ENCODE measurements around the gene NDFIP2.

NDFIP2 gene

GRCh38 chr13:79502859-79503468 lies 22.0 kb downstream of the NDFIP2 start:
- DNase-seq (ENCODE audit: extremely low spot score): no peak
- CTCF ChIA-PET: interaction anchor here (1.0 to 3.3 kb wide), 7 partner anchors 9 to 79 kb away, joined by 4 to 26 read pairs (median 5); partner anchors contain the start of gene NDFIP2
- POLR2A ChIA-PET: no interaction called here
- TF ChIP-seq CTCF (IDR thresholded peaks at IDR 0.05; ENCODE audit: control extremely low read depth, extremely low read depth, low read depth, missing control alignments): no peak

- DNase-seq (ENCODE audit: extremely low spot score): no peak
- ChIA-PET POLR2A (no interaction called here), CTCF (interaction anchor here (1.3 to 3.2 kb wide), 2 partner anchors 12 to 80 kb away, joined by 5 to 12 read pairs; no protein-coding TSS in a partner anchor)
- TF ChIP-seq CTCF (IDR thresholded peaks at IDR 0.05; ENCODE audit: control extremely low read depth, extremely low read depth, low read depth, missing control alignments): no peak
Observed at GRCh38 chr13:79503473-79504017, 22.6 kb downstream of the NDFIP2 start.

- CTCF ChIA-PET: no interaction called here
- DNase-seq (ENCODE audit: extremely low spot score): no peak
- no peak for TF ChIP-seq CTCF (IDR thresholded peaks at IDR 0.05; ENCODE audit: control extremely low read depth, extremely low read depth, low read depth, missing control alignments)
- POLR2A ChIA-PET: no interaction called here
Observed at GRCh38 chr13:79508224-79508961, 27.4 kb downstream of the NDFIP2 start.

DNA sequence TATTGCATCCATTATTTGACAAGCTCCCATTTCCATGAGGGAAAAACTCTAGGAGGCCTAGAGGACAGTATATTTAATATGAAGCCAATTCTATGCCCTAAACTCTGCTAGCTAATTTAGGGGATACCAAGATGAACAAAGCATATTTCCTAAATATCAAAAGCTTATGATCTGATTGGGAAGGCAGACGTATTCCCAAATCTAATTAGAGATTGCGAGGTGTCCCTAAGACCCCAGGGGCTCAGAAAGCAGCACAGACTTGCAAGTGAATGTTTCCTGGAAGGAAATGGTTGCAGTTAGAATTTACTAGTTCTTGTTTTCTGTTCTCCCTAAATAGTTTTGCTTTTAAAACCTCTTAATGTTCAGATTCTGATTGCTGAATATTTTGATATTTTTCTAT lies 30.7 kb downstream of the NDFIP2 start:
- no peak for DNase-seq (ENCODE audit: extremely low spot score)
- TF ChIP-seq CTCF (IDR thresholded peaks at IDR 0.05; ENCODE audit: control extremely low read depth, extremely low read depth, low read depth, missing control alignments): no peak
- ChIA-PET CTCF (interaction anchor here (0.8 to 4.9 kb wide), 7 partner anchors 10 to 120 kb away, joined by 3 to 26 read pairs (median 3); no protein-coding TSS in a partner anchor), POLR2A (no interaction called here)

DNA sequence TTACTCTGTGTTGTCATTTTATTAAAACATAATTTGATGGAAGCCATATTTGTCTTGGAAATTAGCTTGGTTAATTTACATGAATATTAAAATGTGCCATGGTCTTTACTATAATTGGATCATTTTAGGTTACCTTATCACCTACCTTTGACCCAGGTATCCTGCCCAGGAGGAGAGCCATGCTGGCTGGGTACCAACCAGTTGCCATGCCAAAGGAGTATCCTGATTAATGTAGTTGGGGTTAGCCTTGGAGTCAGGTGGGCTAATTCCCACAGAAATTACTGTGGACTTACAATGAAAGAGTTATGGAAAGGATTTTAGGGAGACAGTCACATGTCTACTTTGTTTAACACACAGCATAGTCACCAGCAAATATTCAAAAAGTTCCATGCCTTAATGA lies 32.0 kb downstream of the NDFIP2 start:
- TF ChIP-seq CTCF (IDR thresholded peaks at IDR 0.05; ENCODE audit: control extremely low read depth, extremely low read depth, low read depth, missing control alignments): no peak
- POLR2A ChIA-PET: no interaction called here
- no peak for DNase-seq (ENCODE audit: extremely low spot score)
- CTCF ChIA-PET: interaction anchor here (1.1 to 4.9 kb wide), 5 partner anchors 11 to 89 kb away, joined by 3 to 26 read pairs (median 9); no protein-coding TSS in a partner anchor

DNA sequence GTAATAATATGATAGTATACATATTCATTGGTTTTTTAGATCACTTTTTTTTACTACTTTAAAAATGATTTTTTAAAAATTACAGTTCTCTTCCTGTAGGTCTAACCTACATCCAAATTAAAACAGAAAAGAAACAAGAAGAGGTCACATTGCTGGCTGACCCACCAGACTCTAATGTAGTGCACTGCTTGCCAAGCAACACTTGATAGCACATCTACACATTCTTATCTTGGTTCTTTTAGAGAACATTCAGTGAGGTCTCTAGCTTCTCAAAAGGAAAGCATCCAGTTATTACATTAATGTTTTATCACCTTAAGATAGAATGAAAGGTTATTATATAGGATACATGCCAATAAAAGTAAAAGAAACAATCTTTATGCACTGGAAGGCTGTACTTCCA lies 35.6 kb downstream of the NDFIP2 start:
- CTCF ChIA-PET: interaction anchor here (0.7 to 2.0 kb wide), 10 partner anchors 13 to 118 kb away, joined by 3 to 12 read pairs (median 4); no protein-coding TSS in a partner anchor
- DNase-seq (ENCODE audit: extremely low spot score): no peak
- TF ChIP-seq CTCF (IDR thresholded peaks at IDR 0.05; ENCODE audit: control extremely low read depth, extremely low read depth, low read depth, missing control alignments): no peak

More for the DNA sequence above, 35.6 kb downstream of the NDFIP2 start:
- POLR2A ChIA-PET: no interaction called here

Measured in GM10248 (cell line).